Measurements from ENCODE around the gene RTF2.

Gene RTF2

DNA sequence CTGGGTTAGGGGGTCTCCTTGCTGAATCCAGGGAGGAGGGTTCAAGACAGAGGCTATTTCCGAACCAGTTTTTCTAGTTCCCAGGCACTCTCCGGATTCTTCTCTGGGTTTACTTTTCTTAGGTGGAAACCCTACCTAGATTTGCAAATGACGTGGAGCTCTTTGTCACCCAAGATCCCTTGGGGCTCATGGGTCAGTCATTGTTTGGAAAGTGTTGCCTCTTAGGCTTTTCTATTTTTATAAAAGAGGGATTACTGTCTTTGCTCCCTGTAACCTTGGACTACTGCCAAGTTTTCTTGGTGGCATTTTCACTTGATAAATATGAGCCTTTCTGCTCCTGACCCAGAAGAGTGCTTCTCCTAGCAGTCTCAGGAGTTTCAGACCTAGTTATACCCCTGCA lies 98.2 kb downstream of the RTF2 start:
- Histone ChIP-seq H2AFZ (ENCODE audit: low read length) (no peak overlapping the region), H3K36me3 (ENCODE audit: insufficient read depth, low read length) (no peaks in the 10 kb centered on the region), H3K4me1 (ENCODE audit: insufficient read depth, low read length, poor library complexity, severe bottlenecking) (no peaks in the 10 kb centered on the region), H3K27me3 (ENCODE audit: insufficient read depth, low read length, poor library complexity, severe bottlenecking) (no peaks in the 10 kb centered on the region), H3K79me2 (ENCODE audit: insufficient read depth, low read length) (no peaks in the 10 kb centered on the region), H3F3A (ENCODE audit: low read depth) (no peaks in the 10 kb centered on the region), H3K4me3 (ENCODE audit: low read length, poor library complexity, severe bottlenecking) (no peak overlapping the region), H3K9ac (ENCODE audit: low read depth, low read length, poor library complexity, severe bottlenecking) (no peak overlapping the region), H3K9me3 (ENCODE audit: insufficient read depth, low read depth, low read length) (no peaks in the 10 kb centered on the region), H3K9me2 (replicated peaks; ENCODE audit: low read depth, low read length) (no peaks in the 10 kb centered on the region), H3K4me2 (ENCODE audit: low read depth, low read length, poor library complexity, severe bottlenecking) (no peak overlapping the region), H4K20me1 (ENCODE audit: insufficient read depth, low read length, poor library complexity, severe bottlenecking) (no peaks in the 10 kb centered on the region)
- TF ChIP-seq, protein P1, sequence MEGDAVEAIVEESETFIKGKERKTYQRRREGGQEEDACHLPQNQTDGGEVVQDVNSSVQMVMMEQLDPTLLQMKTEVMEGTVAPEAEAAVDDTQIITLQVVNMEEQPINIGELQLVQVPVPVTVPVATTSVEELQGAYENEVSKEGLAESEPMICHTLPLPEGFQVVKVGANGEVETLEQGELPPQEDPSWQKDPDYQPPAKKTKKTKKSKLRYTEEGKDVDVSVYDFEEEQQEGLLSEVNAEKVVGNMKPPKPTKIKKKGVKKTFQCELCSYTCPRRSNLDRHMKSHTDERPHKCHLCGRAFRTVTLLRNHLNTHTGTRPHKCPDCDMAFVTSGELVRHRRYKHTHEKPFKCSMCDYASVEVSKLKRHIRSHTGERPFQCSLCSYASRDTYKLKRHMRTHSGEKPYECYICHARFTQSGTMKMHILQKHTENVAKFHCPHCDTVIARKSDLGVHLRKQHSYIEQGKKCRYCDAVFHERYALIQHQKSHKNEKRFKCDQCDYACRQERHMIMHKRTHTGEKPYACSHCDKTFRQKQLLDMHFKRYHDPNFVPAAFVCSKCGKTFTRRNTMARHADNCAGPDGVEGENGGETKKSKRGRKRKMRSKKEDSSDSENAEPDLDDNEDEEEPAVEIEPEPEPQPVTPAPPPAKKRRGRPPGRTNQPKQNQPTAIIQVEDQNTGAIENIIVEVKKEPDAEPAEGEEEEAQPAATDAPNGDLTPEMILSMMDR (conservative IDR thresholded peaks at IDR 0.05; ENCODE audit: low read length), result no peak
- TF ChIP-seq EZH2phosphoT487 (IDR thresholded peaks at IDR 0.05; ENCODE audit: borderline replicate concordance), result no peak

Measured in Loucy (cell line).